ENCODE measurements around the gene APOBEC3G.

Gene APOBEC3G

GRCh38 chr22:39092111-39092862 lies 15.2 kb downstream of the APOBEC3G start:
- no peak for DNase-seq (ENCODE audit: low spot score)

GRCh38 chr22:39094717-39095389 lies 17.8 kb downstream of the APOBEC3G start:
- no peak for DNase-seq (ENCODE audit: low spot score)

- no peak for DNase-seq (ENCODE audit: low spot score)
These were observed 18.9 kb downstream of the APOBEC3G start for GRCh38 chr22:39095971-39096370.

GRCh38 chr22:39097098-39098020 lies 20.3 kb downstream of the APOBEC3G start, which contains the start of gene APOBEC3H:
APOBEC3H (plus strand) TSS chr22:39097244; CDS start chr22:39100279, 3,035 bp downstream.
- DNase-seq (ENCODE audit: low spot score): peak; percentile 13

GRCh38 chr22:39098026-39098425 lies 21.0 kb downstream of the APOBEC3G start:
- no peak for DNase-seq (ENCODE audit: low spot score)

- no peak for DNase-seq (ENCODE audit: low spot score)
These were observed 21.5 kb downstream of the APOBEC3G start for GRCh38 chr22:39098576-39098975.

GRCh38 chr22:39101226-39101625 lies 24.2 kb downstream of the APOBEC3G start:
- DNase-seq (ENCODE audit: low spot score): no peak

GRCh38 chr22:39103431-39103830 lies 26.4 kb downstream of the APOBEC3G start:
- DNase-seq (ENCODE audit: low spot score): no peak

- no peak for DNase-seq (ENCODE audit: low spot score)
These were observed 29.3 kb downstream of the APOBEC3G start for GRCh38 chr22:39106326-39106725.

GRCh38 chr22:39108487-39108886 lies 31.4 kb downstream of the APOBEC3G start:
- DNase-seq (ENCODE audit: low spot score): no peak

- no peak for DNase-seq (ENCODE audit: low spot score)
These were observed 32.3 kb downstream of the APOBEC3G start for GRCh38 chr22:39109361-39109760.

- no peak for DNase-seq (ENCODE audit: low spot score)
These were observed 33.8 kb downstream of the APOBEC3G start for GRCh38 chr22:39110631-39111561.

GRCh38 chr22:39114112-39114511 lies 37.0 kb downstream of the APOBEC3G start:
- DNase-seq (ENCODE audit: low spot score): no peak

- no peak for DNase-seq (ENCODE audit: low spot score)
These were observed 38.5 kb downstream of the APOBEC3G start for GRCh38 chr22:39115570-39115969.

GRCh38 chr22:39115977-39116621 lies 39.0 kb downstream of the APOBEC3G start:
- DNase-seq (ENCODE audit: low spot score): no peak

- peak; percentile 72 for DNase-seq (ENCODE audit: low spot score)
These were observed 40.6 kb downstream of the APOBEC3G start for GRCh38 chr22:39117585-39118191.

- DNase-seq (ENCODE audit: low spot score): no peak
These were observed 43.9 kb downstream of the APOBEC3G start for GRCh38 chr22:39120983-39121382.

GRCh38 chr22:39122772-39123470 lies 45.8 kb downstream of the APOBEC3G start:
- no peak for DNase-seq (ENCODE audit: low spot score)

- DNase-seq (ENCODE audit: low spot score): no peak
These were observed 46.9 kb downstream of the APOBEC3G start for GRCh38 chr22:39123751-39124581.

Data from hematopoietic multipotent progenitor cell treated with erythropoietin and hydrocortisone succinate and interleukin-3 and kit ligand, for 17 days (in vitro differentiated cells).